Stimulated activated memory B cell treated with anti-CD40 and anti-IgM and Interleukin-4, amounts not matched to agents 10 μg/mL and 1 μg/mL and 100 μg/mL, for 72 hours (primary cell): ENCODE measurements around the gene STS.

ENCODE experiments used
- ATAC-seq: fragments of 150-1000 bp; cut with Tn5 transposase; 2 replicates; pipeline ENCODE4 v1.10.0; 2021
- H3K27ac Mint-ChIP-seq: one replicate; pipeline ENCODE4 v1.8.0; 2022; ENCODE audit warnings: mild to moderate bottlenecking, mixed read lengths
- H3K27me3 Mint-ChIP-seq: one replicate; pipeline ENCODE4 v1.8.0; 2022; ENCODE audit warnings: mixed read lengths
- H3K36me3 Mint-ChIP-seq: one replicate; pipeline ENCODE4 v1.8.0; 2022; ENCODE audit warnings: mixed read lengths
- H3K4me1 Mint-ChIP-seq: one replicate; pipeline ENCODE4 v1.8.0; 2022; ENCODE audit warnings: mixed read lengths
- H3K4me3 Mint-ChIP-seq: one replicate; pipeline ENCODE4 v1.8.0; 2022; ENCODE audit warnings: mild to moderate bottlenecking, moderate library complexity, mixed read lengths
- H3K9me3 Mint-ChIP-seq: one replicate; pipeline ENCODE4 v1.8.0; 2022; ENCODE audit warnings: mixed read lengths

The STS gene

GRCh38 chrX:7147413-7147977 is at the start of gene STS:
Gene STS (plus strand): TSS chrX:7147712. CDS start chrX:7253200, 105,488 bp downstream.
- H3K27me3 Mint-ChIP-seq: no peaks in the 10 kb centered on the region
- H3K27ac Mint-ChIP-seq: peak within 1 kb of the TSS; percentile 79
- H3K4me3 Mint-ChIP-seq: peak within 1 kb of the TSS; percentile 85
- H3K9me3 Mint-ChIP-seq: no peaks in the 10 kb centered on the region
- H3K36me3 Mint-ChIP-seq: no peaks in the 10 kb centered on the region
- ATAC-seq: peak; percentile 78
- H3K4me1 Mint-ChIP-seq: peaks cover 7% of the 10 kb centered on the region

GRCh38 chrX:7100022-7100421 is 47.5 kb upstream of the STS start:
- H3K9me3 Mint-ChIP-seq: peaks cover 2% of the 10 kb centered on the region
- no peak for ATAC-seq
- no peak overlapping the region for H3K27ac Mint-ChIP-seq
- H3K4me1 Mint-ChIP-seq: peaks cover 12% of the 10 kb centered on the region
- no peaks in the 10 kb centered on the region for H3K27me3 Mint-ChIP-seq
- no peak overlapping the region for H3K4me3 Mint-ChIP-seq
- peaks cover 38% of the 10 kb centered on the region for H3K36me3 Mint-ChIP-seq

GRCh38 chrX:7102119-7102518 is 45.4 kb upstream of the STS start:
- Mint-ChIP-seq H3K36me3 (peaks cover 35% of the 10 kb centered on the region), H3K27me3 (no peaks in the 10 kb centered on the region), H3K9me3 (peaks cover 2% of the 10 kb centered on the region), H3K27ac (no peak overlapping the region), H3K4me1 (peaks cover 12% of the 10 kb centered on the region), H3K4me3 (no peak overlapping the region)
- ATAC-seq: no peak

GRCh38 chrX:7106649-7107048 is 40.9 kb upstream of the STS start:
- Mint-ChIP-seq H3K4me1 (peaks cover 41% of the 10 kb centered on the region), H3K27me3 (no peaks in the 10 kb centered on the region), H3K4me3 (no peak overlapping the region), H3K36me3 (peaks cover 20% of the 10 kb centered on the region), H3K9me3 (peaks cover 2% of the 10 kb centered on the region), H3K27ac (no peak overlapping the region)
- no peak for ATAC-seq

GRCh38 chrX:7108030-7108429 is 39.5 kb upstream of the STS start:
- Mint-ChIP-seq H3K4me3 (no peak overlapping the region), H3K9me3 (peaks cover 2% of the 10 kb centered on the region), H3K36me3 (peaks cover 12% of the 10 kb centered on the region), H3K4me1 (peaks cover 30% of the 10 kb centered on the region), H3K27me3 (no peaks in the 10 kb centered on the region), H3K27ac (peak overlapping the region; percentile 57)
- ATAC-seq: no peak

GRCh38 chrX:7109049-7109531 is 38.4 kb upstream of the STS start:
- peak overlapping the region; percentile 57 for H3K27ac Mint-ChIP-seq
- H3K4me3 Mint-ChIP-seq: peak overlapping the region; percentile 63
- peaks cover 29% of the 10 kb centered on the region for H3K4me1 Mint-ChIP-seq
- H3K36me3 Mint-ChIP-seq: peaks cover 5% of the 10 kb centered on the region
- ATAC-seq: no peak
- no peaks in the 10 kb centered on the region for H3K9me3 Mint-ChIP-seq
- H3K27me3 Mint-ChIP-seq: no peaks in the 10 kb centered on the region

- Mint-ChIP-seq H3K27ac (peak overlapping the region; percentile 67), H3K4me3 (peak overlapping the region; percentile 19), H3K9me3 (no peaks in the 10 kb centered on the region), H3K4me1 (peaks cover 29% of the 10 kb centered on the region), H3K27me3 (no peaks in the 10 kb centered on the region), H3K36me3 (no peaks in the 10 kb centered on the region)
- no peak for ATAC-seq
These were observed 37.4 kb upstream of the STS start for GRCh38 chrX:7109838-7110793.

- H3K9me3 Mint-ChIP-seq: no peaks in the 10 kb centered on the region
- peak; percentile 45 for ATAC-seq
- H3K27ac Mint-ChIP-seq: peak overlapping the region; percentile 67
- peaks cover 34% of the 10 kb centered on the region for H3K4me1 Mint-ChIP-seq
- H3K4me3 Mint-ChIP-seq: peak overlapping the region; percentile 19
- no peaks in the 10 kb centered on the region for H3K36me3 Mint-ChIP-seq
- no peaks in the 10 kb centered on the region for H3K27me3 Mint-ChIP-seq
These were observed 36.7 kb upstream of the STS start for GRCh38 chrX:7110821-7111276.

GRCh38 chrX:7111518-7111917 is 36.0 kb upstream of the STS start:
- Mint-ChIP-seq H3K9me3 (no peaks in the 10 kb centered on the region), H3K4me1 (peaks cover 36% of the 10 kb centered on the region), H3K36me3 (no peaks in the 10 kb centered on the region), H3K4me3 (no peak overlapping the region), H3K27ac (peak overlapping the region; percentile 67), H3K27me3 (no peaks in the 10 kb centered on the region)
- no peak for ATAC-seq

GRCh38 chrX:7112071-7112470 is 35.4 kb upstream of the STS start:
- H3K36me3 Mint-ChIP-seq: peaks cover 4% of the 10 kb centered on the region
- no peak for ATAC-seq
- peaks cover 36% of the 10 kb centered on the region for H3K4me1 Mint-ChIP-seq
- no peaks in the 10 kb centered on the region for H3K9me3 Mint-ChIP-seq
- H3K27me3 Mint-ChIP-seq: no peaks in the 10 kb centered on the region
- H3K4me3 Mint-ChIP-seq: no peak overlapping the region
- no peak overlapping the region for H3K27ac Mint-ChIP-seq

- peaks cover 10% of the 10 kb centered on the region for H3K36me3 Mint-ChIP-seq
- H3K4me3 Mint-ChIP-seq: no peak overlapping the region
- H3K27me3 Mint-ChIP-seq: no peaks in the 10 kb centered on the region
- peak; percentile 59 for ATAC-seq
- H3K27ac Mint-ChIP-seq: peak overlapping the region; percentile 14
- H3K4me1 Mint-ChIP-seq: peaks cover 15% of the 10 kb centered on the region
- H3K9me3 Mint-ChIP-seq: no peaks in the 10 kb centered on the region
These were observed 32.0 kb upstream of the STS start for GRCh38 chrX:7115557-7115956.

- peaks cover 15% of the 10 kb centered on the region for H3K4me1 Mint-ChIP-seq
- H3K36me3 Mint-ChIP-seq: peaks cover 10% of the 10 kb centered on the region
- peak overlapping the region; percentile 14 for H3K27ac Mint-ChIP-seq
- H3K9me3 Mint-ChIP-seq: no peaks in the 10 kb centered on the region
- H3K27me3 Mint-ChIP-seq: no peaks in the 10 kb centered on the region
- no peak overlapping the region for H3K4me3 Mint-ChIP-seq
- no peak for ATAC-seq
These were observed 31.4 kb upstream of the STS start for GRCh38 chrX:7116081-7116480.

- no peak for ATAC-seq
- H3K27ac Mint-ChIP-seq: no peak overlapping the region
- no peaks in the 10 kb centered on the region for H3K27me3 Mint-ChIP-seq
- H3K4me3 Mint-ChIP-seq: no peak overlapping the region
- H3K36me3 Mint-ChIP-seq: peaks cover 10% of the 10 kb centered on the region
- peaks cover 19% of the 10 kb centered on the region for H3K4me1 Mint-ChIP-seq
- H3K9me3 Mint-ChIP-seq: no peaks in the 10 kb centered on the region
These were observed 29.9 kb upstream of the STS start for GRCh38 chrX:7117587-7117986.

- Mint-ChIP-seq H3K4me1 (peaks cover 19% of the 10 kb centered on the region), H3K36me3 (peaks cover 19% of the 10 kb centered on the region), H3K27ac (no peak overlapping the region), H3K27me3 (no peaks in the 10 kb centered on the region), H3K4me3 (no peak overlapping the region), H3K9me3 (no peaks in the 10 kb centered on the region)
- ATAC-seq: no peak
These were observed 27.3 kb upstream of the STS start for GRCh38 chrX:7119950-7120877.

GRCh38 chrX:7120878-7121219 is 26.7 kb upstream of the STS start:
- Mint-ChIP-seq H3K9me3 (no peaks in the 10 kb centered on the region), H3K4me3 (no peak overlapping the region), H3K27me3 (no peaks in the 10 kb centered on the region)

More at GRCh38 chrX:7120878-7121219, 26.7 kb upstream of the STS start:
- H3K36me3 Mint-ChIP-seq: peaks cover 23% of the 10 kb centered on the region
- H3K27ac Mint-ChIP-seq: no peak overlapping the region
- H3K4me1 Mint-ChIP-seq: peaks cover 14% of the 10 kb centered on the region
- no peak for ATAC-seq
